Spleen (tissue), 7 donors: ENCODE results near the gene ZDHHC17.
"Not testable (repeated sequence)": the region's sequence is repeated elsewhere in the genome, so short reads cannot be mapped to it uniquely, and the experiment has no call there.

Experiments used
- CTCF ChIP-seq, 11 experiments: fragments of 200-600 bp in 7 of 11; fragments of 450-650 bp in 4 of 11; sonication (generic) in 4 of 11; IDR thresholded peaks in 8 of 11; conservative IDR thresholded peaks in 3 of 11; 1 replicate in 7 of 11; 2 replicates in 4 of 11; pipeline versions ENCODE4 v1.4.0 to v1.8.0; 2016 to 2021; ENCODE audit warnings: antibody characterized with exemption in 11 of 11, inconsistent platforms in 4 of 11, mild to moderate bottlenecking in 1 of 11
- POLR2A ChIP-seq, 3 donors: fragments of 450-650 bp; IDR thresholded peaks; one replicate each; pipeline ENCODE4 v1.5.1; 2017; ENCODE audit warnings: antibody characterized with exemption in 3 of 3, mild to moderate bottlenecking in 1 of 3
- donor health status: DM: no; HTN: no; CAD: no; lungs with moderate emphysema.
- donor health status: DM: no; HTN: no; CAD: no.
- donor health status: DM: no; HTN: no; CAD: no.

- not testable (repeated sequence) for TF ChIP-seq CTCF (IDR thresholded peaks at IDR 0.05 in 8 of 11, conservative IDR thresholded peaks at IDR 0.05 in 3 of 11); POLR2A (IDR thresholded peaks at IDR 0.05)
Observed at GRCh38 chr12:76779310-76779709, 15.4 kb downstream of the ZDHHC17 start.
